Lower leg skin (tissue), 3 donors: ENCODE measurements around the gene COL5A3.

ENCODE experiments used
- POLR2A ChIP-seq, 2 donors: fragments of 450-650 bp; IDR thresholded peaks; one replicate each; pipeline ENCODE4 v1.6.1; 2016 to 2017; ENCODE audit warnings: antibody characterized with exemption in 2 of 2, mild to moderate bottlenecking in 1 of 2, moderate library complexity in 1 of 2
- TF ChIP-seq, protein P1 (sequence below), 3 donors: fragments of 450-650 bp; IDR thresholded peaks; one replicate each; pipeline ENCODE4 v1.5.1; 2016; ENCODE audit warnings: antibody characterized with exemption in 3 of 3, mild to moderate bottlenecking in 3 of 3, moderate library complexity in 2 of 3

DNA sequence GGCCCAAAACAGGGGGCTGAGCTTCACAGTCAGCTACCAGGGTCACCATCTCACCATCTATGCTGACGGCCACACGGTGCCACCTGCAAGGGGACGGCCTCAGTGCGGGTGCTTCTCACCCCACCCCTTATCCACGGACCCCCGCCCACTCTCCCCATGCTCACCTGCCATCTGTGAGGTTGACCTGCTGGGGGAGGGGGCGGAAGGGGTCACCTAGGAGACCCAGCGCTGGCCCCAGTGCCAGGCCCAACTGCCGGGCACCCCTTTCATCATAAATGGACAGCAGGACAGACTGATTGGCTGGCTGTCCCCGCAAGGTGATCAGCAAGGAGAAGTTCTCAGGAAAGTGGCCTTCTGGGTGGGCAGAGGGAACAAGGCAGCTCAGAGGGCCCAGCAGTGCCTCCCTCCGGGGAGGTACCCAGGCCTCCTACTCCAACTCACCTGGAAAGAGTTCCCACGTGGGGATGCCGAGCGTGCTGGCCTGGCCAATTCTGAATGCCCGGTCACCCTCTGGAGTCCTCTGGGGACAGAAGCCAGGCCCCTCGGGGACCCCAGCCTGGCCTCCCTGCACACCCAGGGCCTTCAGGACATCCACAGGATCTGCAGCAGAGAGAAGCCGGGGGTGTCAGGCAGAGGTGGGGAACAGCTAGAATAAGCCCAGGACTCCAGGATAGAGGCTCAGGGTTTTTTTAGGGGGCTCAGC is 4.5 kb downstream of the COL5A3 start:
- no peak for TF ChIP-seq POLR2A (IDR thresholded peaks at IDR 0.05)
- TF ChIP-seq, protein P1, sequence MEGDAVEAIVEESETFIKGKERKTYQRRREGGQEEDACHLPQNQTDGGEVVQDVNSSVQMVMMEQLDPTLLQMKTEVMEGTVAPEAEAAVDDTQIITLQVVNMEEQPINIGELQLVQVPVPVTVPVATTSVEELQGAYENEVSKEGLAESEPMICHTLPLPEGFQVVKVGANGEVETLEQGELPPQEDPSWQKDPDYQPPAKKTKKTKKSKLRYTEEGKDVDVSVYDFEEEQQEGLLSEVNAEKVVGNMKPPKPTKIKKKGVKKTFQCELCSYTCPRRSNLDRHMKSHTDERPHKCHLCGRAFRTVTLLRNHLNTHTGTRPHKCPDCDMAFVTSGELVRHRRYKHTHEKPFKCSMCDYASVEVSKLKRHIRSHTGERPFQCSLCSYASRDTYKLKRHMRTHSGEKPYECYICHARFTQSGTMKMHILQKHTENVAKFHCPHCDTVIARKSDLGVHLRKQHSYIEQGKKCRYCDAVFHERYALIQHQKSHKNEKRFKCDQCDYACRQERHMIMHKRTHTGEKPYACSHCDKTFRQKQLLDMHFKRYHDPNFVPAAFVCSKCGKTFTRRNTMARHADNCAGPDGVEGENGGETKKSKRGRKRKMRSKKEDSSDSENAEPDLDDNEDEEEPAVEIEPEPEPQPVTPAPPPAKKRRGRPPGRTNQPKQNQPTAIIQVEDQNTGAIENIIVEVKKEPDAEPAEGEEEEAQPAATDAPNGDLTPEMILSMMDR (IDR thresholded peaks at IDR 0.05), result no peak
